Duodenal mucosa (tissue), 2 donors: ENCODE measurements around the gene GSTP1.
"Not testable (repeated sequence)": the region's sequence is repeated elsewhere in the genome, so short reads cannot be mapped to it uniquely, and the experiment has no call there.

ENCODE experiments used
- H3K27ac ChIP-seq: one replicate; pipeline ENCODE4 v1.7.0; 2013; ENCODE audit warnings: low read depth, low read length
- H3K27me3 ChIP-seq, 2 donors: one replicate each; pipeline ENCODE4 v1.7.0; 2013; ENCODE audit warnings: low read length in 2 of 2, control low read depth in 1 of 2; ENCODE audit not compliant: insufficient read depth in 2 of 2, control insufficient read depth in 1 of 2
- H3K36me3 ChIP-seq, 2 donors: one replicate each; pipeline ENCODE4 v1.7.0; 2013; ENCODE audit warnings: low read length in 2 of 2, control low read depth in 1 of 2; ENCODE audit not compliant: insufficient read depth in 2 of 2, control insufficient read depth in 1 of 2
- H3K4me1 ChIP-seq, 2 donors: one replicate each; pipeline ENCODE4 v1.7.0; 2013; ENCODE audit warnings: low read length in 2 of 2, control low read depth in 1 of 2; ENCODE audit not compliant: insufficient read depth in 2 of 2, control insufficient read depth in 1 of 2
- H3K4me3 ChIP-seq, 2 donors: one replicate each; pipeline ENCODE4 v1.7.0; 2013; ENCODE audit warnings: low read length in 2 of 2, low read depth in 1 of 2
- H3K9ac ChIP-seq, 2 donors: one replicate each; pipeline ENCODE4 v1.7.0; 2013; ENCODE audit warnings: low read length in 2 of 2, low read depth in 1 of 2
- H3K9me3 ChIP-seq, 2 donors: one replicate each; pipeline ENCODE4 v1.7.0; 2013; ENCODE audit warnings: low read length in 2 of 2, control low read depth in 1 of 2; ENCODE audit not compliant: control insufficient read depth in 1 of 2

Gene GSTP1

GRCh38 chr11:67594480-67594879, 10.9 kb downstream of the GSTP1 start:
- Histone ChIP-seq H3K9me3 (no peaks in the 10 kb centered on the region), H3K36me3 (no peaks in the 10 kb centered on the region), H3K4me3 (no peak overlapping the region), H3K27ac (no peak overlapping the region), H3K9ac (no peak overlapping the region), H3K4me1 (peaks cover 7 to 13% of the 10 kb centered on the region in 2 donors), H3K27me3 (no peaks in the 10 kb centered on the region)

GRCh38 chr11:67596753-67597300, 13.2 kb downstream of the GSTP1 start:
- no peaks in the 10 kb centered on the region for H3K9me3 ChIP-seq
- H3K4me1 ChIP-seq: peaks cover 7 to 13% of the 10 kb centered on the region in 2 donors
- H3K4me3 ChIP-seq: no peak overlapping the region
- H3K27me3 ChIP-seq: no peaks in the 10 kb centered on the region
- no peak overlapping the region for H3K9ac ChIP-seq
- no peaks in the 10 kb centered on the region for H3K36me3 ChIP-seq
- H3K27ac ChIP-seq: no peak overlapping the region

GRCh38 chr11:67597458-67597857, 13.8 kb downstream of the GSTP1 start:
- not testable (repeated sequence) for H3K27me3 ChIP-seq, H3K9ac ChIP-seq, H3K4me3 ChIP-seq, H3K9me3 ChIP-seq, H3K36me3 ChIP-seq, H3K27ac ChIP-seq
- peaks cover 7 to 13% of the 10 kb centered on the region in 2 donors for H3K4me1 ChIP-seq

- H3K9me3 ChIP-seq, H3K4me3 ChIP-seq, H3K27ac ChIP-seq, H3K9ac ChIP-seq, H3K27me3 ChIP-seq, H3K36me3 ChIP-seq: not testable (repeated sequence)
- peaks cover 7 to 11% of the 10 kb centered on the region in 2 donors for H3K4me1 ChIP-seq
Measured at GRCh38 chr11:67597963-67598362, 14.4 kb downstream of the GSTP1 start.

- H3K9me3 ChIP-seq: no peaks in the 10 kb centered on the region
- H3K27ac ChIP-seq: no peak overlapping the region
- H3K4me1 ChIP-seq: no peaks in the 10 kb centered on the region
Measured at GRCh38 chr11:67599149-67599548, 15.5 kb downstream of the GSTP1 start.

GRCh38 chr11:67600324-67601029, 16.9 kb downstream of the GSTP1 start:
- H3K27me3 ChIP-seq: no peaks in the 10 kb centered on the region
- no peak overlapping the region for H3K27ac ChIP-seq
- H3K9ac ChIP-seq: no peak overlapping the region
- no peaks in the 10 kb centered on the region for H3K36me3 ChIP-seq
- no peaks in the 10 kb centered on the region for H3K9me3 ChIP-seq
- no peaks in the 10 kb centered on the region for H3K4me1 ChIP-seq
- no peak overlapping the region for H3K4me3 ChIP-seq

More at GRCh38 chr11:67599149-67599548, 15.5 kb downstream of the GSTP1 start:
- H3K4me3 ChIP-seq: no peak overlapping the region
- no peak overlapping the region for H3K9ac ChIP-seq
- H3K36me3 ChIP-seq: no peaks in the 10 kb centered on the region
- H3K27me3 ChIP-seq: no peaks in the 10 kb centered on the region

- peaks cover 2 to 3% of the 10 kb centered on the region in 2 donors for H3K4me1 ChIP-seq
- H3K9ac ChIP-seq: no peak overlapping the region
- H3K36me3 ChIP-seq: no peaks in the 10 kb centered on the region
- no peaks in the 10 kb centered on the region for H3K27me3 ChIP-seq
- H3K27ac ChIP-seq: no peak overlapping the region
- no peak overlapping the region for H3K4me3 ChIP-seq
- H3K9me3 ChIP-seq: no peaks in the 10 kb centered on the region
Measured at GRCh38 chr11:67601098-67601497, 17.5 kb downstream of the GSTP1 start.

GRCh38 chr11:67604119-67604518, 20.5 kb downstream of the GSTP1 start:
- not testable (repeated sequence) for H3K9me3 ChIP-seq, H3K27me3 ChIP-seq, H3K9ac ChIP-seq, H3K27ac ChIP-seq, H3K36me3 ChIP-seq, H3K4me3 ChIP-seq
- peaks cover 12 to 14% of the 10 kb centered on the region in 2 donors for H3K4me1 ChIP-seq

GRCh38 chr11:67604815-67605214, 21.2 kb downstream of the GSTP1 start:
- Histone ChIP-seq H3K4me3 (no peak overlapping the region), H3K9ac (no peak overlapping the region), H3K9me3 (no peaks in the 10 kb centered on the region), H3K27me3 (no peaks in the 10 kb centered on the region), H3K27ac (no peak overlapping the region), H3K4me1 (peaks cover 12 to 14% of the 10 kb centered on the region in 2 donors), H3K36me3 (peaks cover 7 to 14% of the 10 kb centered on the region in 2 donors)

- Histone ChIP-seq H3K9ac (no peak overlapping the region), H3K4me1 (peaks cover 12 to 14% of the 10 kb centered on the region in 2 donors), H3K27me3 (no peaks in the 10 kb centered on the region), H3K4me3 (peak overlapping the region in 1 of 2 donors; percentile 100), H3K27ac (no peak overlapping the region), H3K9me3 (no peaks in the 10 kb centered on the region), H3K36me3 (peaks cover 9 to 19% of the 10 kb centered on the region in 2 donors)
Measured at GRCh38 chr11:67605231-67606011, 21.8 kb downstream of the GSTP1 start.
